ENCODE data around the gene ATF7. TPM values are rescaled to one million over a fixed set of nuclear protein-coding genes. Genes with fewer than 3 reads are reported as not detected.

The ATF7 gene
- total RNA-seq, 4 donors from 2014 or later: 25.6 to 38.0 (median 29.8) TPM

GRCh38 chr12:53579545-53579955 is 46.6 kb downstream of the ATF7 start:
- H3K9me3 ChIP-seq: no peaks in the 10 kb centered on the region
- no peak overlapping the region for H3K27ac ChIP-seq
- H3K36me3 ChIP-seq: no peaks in the 10 kb centered on the region
- TF ChIP-seq CTCF (IDR thresholded peaks at IDR 0.05) (no peak), POLR2A (IDR thresholded peaks at IDR 0.05) (no peak)
- H3K4me1 ChIP-seq: peaks cover 0 to 15% (median 0%) of the 10 kb centered on the region in 4 donors
- H3K27me3 ChIP-seq: no peaks in the 10 kb centered on the region
- no peak overlapping the region for H3K4me3 ChIP-seq
- peak in 1 of 3 donors; percentile 40 for DNase-seq

- DNase-seq: peak in 1 of 3 donors; percentile 26
- Histone ChIP-seq H3K27ac (no peak overlapping the region), H3K4me1 (peaks cover 0 to 15% (median 0%) of the 10 kb centered on the region in 4 donors), H3K36me3 (no peaks in the 10 kb centered on the region), H3K9me3 (no peaks in the 10 kb centered on the region), H3K27me3 (no peaks in the 10 kb centered on the region), H3K4me3 (no peak overlapping the region)
- no peak for TF ChIP-seq POLR2A (IDR thresholded peaks at IDR 0.05)
- no peak for TF ChIP-seq CTCF (IDR thresholded peaks at IDR 0.05)
Measured at GRCh38 chr12:53578783-53579182, 47.4 kb downstream of the ATF7 start.

- Histone ChIP-seq H3K4me3 (no peak overlapping the region), H3K27ac (no peak overlapping the region), H3K27me3 (no peaks in the 10 kb centered on the region), H3K36me3 (no peaks in the 10 kb centered on the region), H3K9me3 (no peaks in the 10 kb centered on the region), H3K4me1 (peaks cover 0 to 15% (median 0%) of the 10 kb centered on the region in 4 donors)
- DNase-seq: no peak
- TF ChIP-seq POLR2A (IDR thresholded peaks at IDR 0.05): no peak
- no peak for TF ChIP-seq CTCF (IDR thresholded peaks at IDR 0.05)
Measured at GRCh38 chr12:53577941-53578352, 48.2 kb downstream of the ATF7 start.

GRCh38 chr12:53575502-53576249 is 50.5 kb downstream of the ATF7 start:
- TF ChIP-seq CTCF (IDR thresholded peaks at IDR 0.05) (no peak), POLR2A (IDR thresholded peaks at IDR 0.05) (no peak)
- DNase-seq: peak in 1 of 3 donors; percentile 51

GRCh38 chr12:53572134-53572758 is 53.9 kb downstream of the ATF7 start:
- Histone ChIP-seq H3K36me3 (no peaks in the 10 kb centered on the region), H3K27me3 (no peaks in the 10 kb centered on the region), H3K4me1 (peaks cover 0 to 15% (median 0%) of the 10 kb centered on the region in 4 donors), H3K9me3 (no peaks in the 10 kb centered on the region), H3K4me3 (no peak overlapping the region), H3K27ac (no peak overlapping the region)
- DNase-seq: no peak
- TF ChIP-seq CTCF (IDR thresholded peaks at IDR 0.05): no peak
- TF ChIP-seq POLR2A (IDR thresholded peaks at IDR 0.05): no peak

More at GRCh38 chr12:53575502-53576249, 50.5 kb downstream of the ATF7 start:
- H3K27ac ChIP-seq: peak overlapping the region in 1 of 4 donors; percentile 57
- no peak overlapping the region for H3K4me3 ChIP-seq
- no peaks in the 10 kb centered on the region for H3K9me3 ChIP-seq
- no peaks in the 10 kb centered on the region for H3K27me3 ChIP-seq
- H3K4me1 ChIP-seq: peaks cover 0 to 15% (median 0%) of the 10 kb centered on the region in 4 donors
- H3K36me3 ChIP-seq: no peaks in the 10 kb centered on the region
